GM10248 (cell line): Measurements from ENCODE around the gene MAP3K7.

Source experiments
- CTCF ChIA-PET: fragments of 300-600 bp; sonication (Branson Sonifier 250); formaldehyde crosslinking; extraction: SDS; loops from one replicate; lab custom pipeline; 2021; ENCODE audit warnings: antibody characterized with exemption; lab: Yijun Ruan, JAX
- POLR2A ChIA-PET: fragments of 350-650 bp; sonication (Branson Sonifier 250); formaldehyde crosslinking; extraction: SDS; loops from one replicate; lab custom pipeline; 2020; ENCODE audit warnings: antibody characterized with exemption; lab: Yijun Ruan, JAX
- DNase-seq: peaks from one replicate; pipeline ENCODE4 v3.0.0; 2012; ENCODE audit errors: extremely low spot score
- TF ChIP-seq, protein P1 (sequence below): IDR thresholded peaks from 2 replicates; pipeline ENCODE4 v1.5.1; 2012; ENCODE audit warnings: mild to moderate bottlenecking, low read depth; ENCODE audit errors: extremely low read depth, missing control alignments, control extremely low read depth

MAP3K7 gene

DNA sequence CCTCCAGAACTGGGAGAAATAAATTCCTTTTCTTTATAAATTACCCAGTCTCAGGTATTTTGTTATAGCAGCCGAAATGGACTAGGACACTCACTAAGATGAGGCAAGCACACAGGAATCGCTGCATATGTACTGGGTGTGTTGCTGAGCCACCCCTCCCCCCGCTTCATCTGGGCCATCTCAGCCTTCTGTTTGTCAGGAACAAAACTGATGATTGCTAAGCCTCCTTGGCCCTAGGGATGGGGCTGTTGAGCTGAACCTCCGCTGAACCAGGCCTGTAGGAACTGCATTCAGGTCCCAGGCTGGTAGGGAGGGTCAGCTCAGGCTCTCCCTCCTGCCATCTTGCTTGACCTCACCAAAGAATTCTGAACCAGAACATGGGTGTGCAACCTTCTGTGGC is 108.6 kb downstream of the MAP3K7 start:
- ChIA-PET CTCF (interaction anchor here (0.9 to 6.1 kb wide), 24 partner anchors 12 to 658 kb away, joined by 3 to 136 read pairs (median 6); no protein-coding TSS in a partner anchor), POLR2A (no interaction called here)
- TF ChIP-seq, protein P1, sequence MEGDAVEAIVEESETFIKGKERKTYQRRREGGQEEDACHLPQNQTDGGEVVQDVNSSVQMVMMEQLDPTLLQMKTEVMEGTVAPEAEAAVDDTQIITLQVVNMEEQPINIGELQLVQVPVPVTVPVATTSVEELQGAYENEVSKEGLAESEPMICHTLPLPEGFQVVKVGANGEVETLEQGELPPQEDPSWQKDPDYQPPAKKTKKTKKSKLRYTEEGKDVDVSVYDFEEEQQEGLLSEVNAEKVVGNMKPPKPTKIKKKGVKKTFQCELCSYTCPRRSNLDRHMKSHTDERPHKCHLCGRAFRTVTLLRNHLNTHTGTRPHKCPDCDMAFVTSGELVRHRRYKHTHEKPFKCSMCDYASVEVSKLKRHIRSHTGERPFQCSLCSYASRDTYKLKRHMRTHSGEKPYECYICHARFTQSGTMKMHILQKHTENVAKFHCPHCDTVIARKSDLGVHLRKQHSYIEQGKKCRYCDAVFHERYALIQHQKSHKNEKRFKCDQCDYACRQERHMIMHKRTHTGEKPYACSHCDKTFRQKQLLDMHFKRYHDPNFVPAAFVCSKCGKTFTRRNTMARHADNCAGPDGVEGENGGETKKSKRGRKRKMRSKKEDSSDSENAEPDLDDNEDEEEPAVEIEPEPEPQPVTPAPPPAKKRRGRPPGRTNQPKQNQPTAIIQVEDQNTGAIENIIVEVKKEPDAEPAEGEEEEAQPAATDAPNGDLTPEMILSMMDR = no peak
- DNase-seq = no peak

DNA sequence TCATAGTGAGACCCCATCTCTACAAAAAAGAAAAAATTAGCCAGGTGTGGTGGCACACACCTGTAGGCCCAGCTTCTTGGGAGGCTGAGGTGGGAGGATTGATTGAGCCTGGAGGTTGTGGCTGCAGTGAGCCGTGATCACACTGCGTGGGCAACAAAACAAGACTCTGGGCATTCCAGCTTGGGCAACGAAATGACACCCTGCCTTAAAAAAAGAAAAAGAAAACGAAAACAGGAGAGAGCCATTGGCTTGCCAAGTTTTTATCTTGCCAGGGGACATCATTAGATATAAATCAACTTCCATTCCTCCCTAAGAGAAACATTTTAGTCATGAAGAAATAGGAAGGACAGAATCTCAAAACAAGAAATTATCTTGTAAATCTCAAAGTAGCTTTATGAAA is 109.5 kb downstream of the MAP3K7 start:
- POLR2A ChIA-PET = no interaction called here
- no peak for DNase-seq
- TF ChIP-seq, protein P1 = no peak
- CTCF ChIA-PET = interaction anchor here (0.7 to 6.1 kb wide), 12 partner anchors 11 to 536 kb away, joined by 3 to 136 read pairs (median 4); no protein-coding TSS in a partner anchor

DNA sequence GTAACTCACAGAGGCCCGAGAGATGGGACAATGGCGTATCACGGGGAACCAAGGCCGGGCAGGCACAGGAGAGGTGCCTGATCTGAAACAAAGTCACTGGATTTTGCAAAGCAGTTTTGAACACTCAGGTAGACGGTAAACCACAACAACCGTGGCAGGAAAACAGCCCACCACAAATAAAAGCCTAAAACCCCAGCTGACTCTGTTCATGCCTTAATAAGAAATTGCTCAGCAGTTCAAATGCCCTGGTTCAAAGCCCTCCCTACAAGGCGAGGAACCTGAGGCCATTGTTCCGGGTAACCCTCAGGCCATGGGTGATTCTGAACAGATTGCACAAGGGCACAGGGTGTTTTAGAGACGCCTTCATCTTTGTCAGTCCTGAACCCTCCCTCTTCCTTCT is 114.2 kb downstream of the MAP3K7 start:
- CTCF ChIA-PET = interaction anchor here (1.3 to 3.6 kb wide), 4 partner anchors 16 to 532 kb away, joined by 3 to 25 read pairs (median 4); no protein-coding TSS in a partner anchor
- POLR2A ChIA-PET = no interaction called here
- no peak for DNase-seq
- TF ChIP-seq, protein P1 = no peak

DNA sequence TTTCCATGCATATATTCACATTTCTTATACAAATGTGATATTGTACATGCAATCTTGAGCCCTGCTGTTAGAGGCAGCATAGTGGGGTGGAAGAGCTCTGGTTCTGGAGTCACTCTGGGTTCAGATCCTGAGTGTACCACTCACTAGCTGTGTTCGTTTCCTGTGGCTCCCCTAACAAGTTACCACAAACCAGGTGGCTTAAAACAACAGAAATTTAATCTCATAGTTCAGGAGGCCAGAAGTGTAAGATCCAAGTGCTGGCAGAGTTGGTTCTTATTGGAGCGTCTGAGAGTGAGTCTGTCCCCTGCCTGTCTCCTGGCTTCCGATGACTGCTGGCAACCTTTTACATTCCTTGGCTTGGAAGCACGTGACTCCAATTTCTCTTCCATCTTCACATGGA is 115.6 kb downstream of the MAP3K7 start:
- POLR2A ChIA-PET = no interaction called here
- CTCF ChIA-PET = interaction anchor here (0.6 to 1.6 kb wide), 3 partner anchors 9 to 531 kb away, joined by 3 to 4 read pairs (median 3); no protein-coding TSS in a partner anchor
- TF ChIP-seq, protein P1 = no peak

DNA sequence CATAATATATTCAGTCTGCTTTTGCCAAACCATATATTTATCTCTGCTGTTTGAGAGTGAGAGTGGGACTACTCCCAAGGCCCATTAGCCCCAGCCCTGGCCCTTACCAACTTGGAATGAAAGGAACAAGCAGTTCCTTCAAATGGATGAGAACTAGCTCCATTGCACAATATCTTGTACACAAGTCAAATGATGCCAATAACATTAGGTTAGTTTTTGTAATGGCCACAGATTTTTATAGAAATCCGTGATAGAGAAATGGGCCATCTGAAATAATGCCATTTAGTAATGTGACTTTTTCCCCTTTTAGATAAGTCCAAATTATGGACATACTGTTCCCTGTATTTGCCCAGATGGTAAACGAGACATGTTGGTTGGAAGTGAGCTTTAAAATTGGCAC is 117.0 kb downstream of the MAP3K7 start:
- TF ChIP-seq, protein P1 = no peak
- CTCF ChIA-PET = interaction anchor here (0.9 to 1.6 kb wide), 4 partner anchors 9 to 76 kb away, joined by 3 to 8 read pairs (median 4); no protein-coding TSS in a partner anchor
- no peak for DNase-seq
- POLR2A ChIA-PET = no interaction called here

More for the DNA sequence above, 115.6 kb downstream of the MAP3K7 start:
- DNase-seq = no peak

DNA sequence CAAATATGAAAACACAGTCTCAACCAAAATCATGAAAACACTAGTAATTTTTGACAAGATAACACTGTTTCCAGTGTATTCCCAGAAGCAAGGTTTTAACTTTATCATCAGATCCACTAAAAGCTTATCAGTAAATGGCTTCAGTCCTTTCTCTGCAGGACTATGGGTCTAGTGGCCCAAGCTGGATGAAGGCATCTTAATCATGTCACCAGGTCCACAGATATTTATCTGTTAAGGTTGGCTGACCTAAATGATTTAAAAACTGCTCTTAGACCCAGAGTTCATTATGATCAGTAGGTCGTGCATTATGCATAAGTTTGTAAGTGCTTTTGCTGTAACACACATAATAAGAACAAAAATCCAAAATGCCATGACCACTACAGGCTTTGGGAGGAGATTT is 118.0 kb downstream of the MAP3K7 start:
- DNase-seq = no peak
- POLR2A ChIA-PET = no interaction called here
- CTCF ChIA-PET = no interaction called here
- TF ChIP-seq, protein P1 = no peak

DNA sequence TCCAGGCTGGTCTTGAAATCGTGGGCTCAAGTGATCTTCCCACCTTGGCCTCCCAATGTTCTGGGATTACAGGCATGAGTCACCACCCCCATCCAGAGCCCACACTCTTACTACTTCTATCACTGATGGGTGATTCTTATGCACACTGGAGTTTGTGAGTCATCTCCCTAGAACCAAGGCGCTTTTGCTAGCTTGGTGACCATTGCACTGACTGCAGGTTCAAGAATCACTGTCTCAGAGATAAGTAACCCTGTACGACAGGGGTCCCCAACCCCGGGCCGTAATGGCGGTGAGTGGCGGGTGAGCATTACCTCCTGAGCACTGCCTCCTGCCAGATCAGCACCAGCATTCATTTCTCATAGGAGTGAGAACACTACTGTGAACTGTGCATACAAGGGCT is 118.8 kb downstream of the MAP3K7 start:
- TF ChIP-seq, protein P1 = no peak
- ChIA-PET CTCF (no interaction called here), POLR2A (no interaction called here)
- no peak for DNase-seq
